ENCODE measurements around the gene MRPL50.

The MRPL50 gene

GRCh38 chr9:101380295-101380694, 18.1 kb downstream of the MRPL50 start:
- Mint-ChIP-seq H3K4me1 (ENCODE audit: low read depth) (no peaks in the 10 kb centered on the region), H3K27ac (no peak overlapping the region), H3K4me3 (no peak overlapping the region), H3K9me3 (peaks cover 8% of the 10 kb centered on the region), H3K27me3 (ENCODE audit: low read depth) (peaks cover 3% of the 10 kb centered on the region), H3K36me3 (ENCODE audit: low read depth) (peaks cover 6% of the 10 kb centered on the region)
- DNase-seq (ENCODE audit: low spot score), result no peak

- no peak for DNase-seq (ENCODE audit: low spot score)
- H3K4me1 Mint-ChIP-seq (ENCODE audit: low read depth), result no peaks in the 10 kb centered on the region
- no peak overlapping the region for H3K4me3 Mint-ChIP-seq
- H3K9me3 Mint-ChIP-seq, result no peaks in the 10 kb centered on the region
- H3K36me3 Mint-ChIP-seq (ENCODE audit: low read depth), result no peaks in the 10 kb centered on the region
- no peak overlapping the region for H3K27ac Mint-ChIP-seq
- H3K27me3 Mint-ChIP-seq (ENCODE audit: low read depth), result peaks cover 3% of the 10 kb centered on the region
These were observed 22.1 kb downstream of the MRPL50 start for GRCh38 chr9:101376111-101376848.

- no peaks in the 10 kb centered on the region for H3K36me3 Mint-ChIP-seq (ENCODE audit: low read depth)
- peaks cover 3% of the 10 kb centered on the region for H3K27me3 Mint-ChIP-seq (ENCODE audit: low read depth)
- DNase-seq (ENCODE audit: low spot score), result no peak
- H3K27ac Mint-ChIP-seq, result no peak overlapping the region
- H3K4me1 Mint-ChIP-seq (ENCODE audit: low read depth), result no peaks in the 10 kb centered on the region
- no peak overlapping the region for H3K4me3 Mint-ChIP-seq
- no peaks in the 10 kb centered on the region for H3K9me3 Mint-ChIP-seq
These were observed 22.9 kb downstream of the MRPL50 start for GRCh38 chr9:101375546-101375945.

GRCh38 chr9:101372327-101373118, 25.9 kb downstream of the MRPL50 start:
- DNase-seq (ENCODE audit: low spot score), result no peak
- Mint-ChIP-seq H3K9me3 (no peaks in the 10 kb centered on the region), H3K4me3 (no peak overlapping the region), H3K36me3 (ENCODE audit: low read depth) (no peaks in the 10 kb centered on the region), H3K4me1 (ENCODE audit: low read depth) (no peaks in the 10 kb centered on the region), H3K27me3 (ENCODE audit: low read depth) (peaks cover 3% of the 10 kb centered on the region), H3K27ac (no peak overlapping the region)

GRCh38 chr9:101371813-101372212, 26.6 kb downstream of the MRPL50 start:
- Mint-ChIP-seq H3K36me3 (ENCODE audit: low read depth) (no peaks in the 10 kb centered on the region), H3K27me3 (ENCODE audit: low read depth) (peaks cover 3% of the 10 kb centered on the region), H3K4me3 (no peak overlapping the region), H3K4me1 (ENCODE audit: low read depth) (no peaks in the 10 kb centered on the region), H3K9me3 (no peaks in the 10 kb centered on the region), H3K27ac (no peak overlapping the region)
- DNase-seq (ENCODE audit: low spot score), result no peak

GRCh38 chr9:101369884-101370531, 28.4 kb downstream of the MRPL50 start:
- no peaks in the 10 kb centered on the region for H3K9me3 Mint-ChIP-seq
- H3K36me3 Mint-ChIP-seq (ENCODE audit: low read depth), result no peaks in the 10 kb centered on the region
- no peak overlapping the region for H3K4me3 Mint-ChIP-seq
- no peak for DNase-seq (ENCODE audit: low spot score)
- H3K27ac Mint-ChIP-seq, result no peak overlapping the region
- H3K4me1 Mint-ChIP-seq (ENCODE audit: low read depth), result no peaks in the 10 kb centered on the region
- H3K27me3 Mint-ChIP-seq (ENCODE audit: low read depth), result no peaks in the 10 kb centered on the region

- H3K36me3 Mint-ChIP-seq (ENCODE audit: low read depth), result no peaks in the 10 kb centered on the region
- no peak for DNase-seq (ENCODE audit: low spot score)
- H3K4me1 Mint-ChIP-seq (ENCODE audit: low read depth), result no peaks in the 10 kb centered on the region
- no peaks in the 10 kb centered on the region for H3K9me3 Mint-ChIP-seq
- no peaks in the 10 kb centered on the region for H3K27me3 Mint-ChIP-seq (ENCODE audit: low read depth)
- no peak overlapping the region for H3K27ac Mint-ChIP-seq
- no peak overlapping the region for H3K4me3 Mint-ChIP-seq
These were observed 29.1 kb downstream of the MRPL50 start for GRCh38 chr9:101369286-101369685.

- Mint-ChIP-seq H3K4me1 (ENCODE audit: low read depth) (no peaks in the 10 kb centered on the region), H3K27ac (no peak overlapping the region), H3K4me3 (no peak overlapping the region), H3K9me3 (no peaks in the 10 kb centered on the region), H3K36me3 (ENCODE audit: low read depth) (no peaks in the 10 kb centered on the region), H3K27me3 (ENCODE audit: low read depth) (no peaks in the 10 kb centered on the region)
- DNase-seq (ENCODE audit: low spot score), result no peak
These were observed 31.1 kb downstream of the MRPL50 start for GRCh38 chr9:101367323-101367722.

- Mint-ChIP-seq H3K27me3 (ENCODE audit: low read depth) (no peaks in the 10 kb centered on the region), H3K9me3 (no peaks in the 10 kb centered on the region), H3K4me3 (no peak overlapping the region), H3K36me3 (ENCODE audit: low read depth) (no peaks in the 10 kb centered on the region), H3K4me1 (ENCODE audit: low read depth) (no peaks in the 10 kb centered on the region), H3K27ac (no peak overlapping the region)
- no peak for DNase-seq (ENCODE audit: low spot score)
These were observed 32.2 kb downstream of the MRPL50 start for GRCh38 chr9:101366038-101366756.

- Mint-ChIP-seq H3K9me3 (no peaks in the 10 kb centered on the region), H3K27me3 (ENCODE audit: low read depth) (no peaks in the 10 kb centered on the region), H3K27ac (no peak overlapping the region), H3K4me1 (ENCODE audit: low read depth) (no peaks in the 10 kb centered on the region), H3K4me3 (no peak overlapping the region), H3K36me3 (ENCODE audit: low read depth) (no peaks in the 10 kb centered on the region)
- DNase-seq (ENCODE audit: low spot score), result no peak
These were observed 33.2 kb downstream of the MRPL50 start for GRCh38 chr9:101365181-101365580.

GRCh38 chr9:101362450-101362849, 36.0 kb downstream of the MRPL50 start:
- Mint-ChIP-seq H3K4me1 (ENCODE audit: low read depth) (no peaks in the 10 kb centered on the region), H3K36me3 (ENCODE audit: low read depth) (no peaks in the 10 kb centered on the region), H3K27ac (no peak overlapping the region), H3K27me3 (ENCODE audit: low read depth) (no peaks in the 10 kb centered on the region), H3K9me3 (no peaks in the 10 kb centered on the region), H3K4me3 (no peak overlapping the region)
- no peak for DNase-seq (ENCODE audit: low spot score)

- H3K27ac Mint-ChIP-seq, result no peak overlapping the region
- no peaks in the 10 kb centered on the region for H3K36me3 Mint-ChIP-seq (ENCODE audit: low read depth)
- no peaks in the 10 kb centered on the region for H3K9me3 Mint-ChIP-seq
- H3K27me3 Mint-ChIP-seq (ENCODE audit: low read depth), result no peaks in the 10 kb centered on the region
- H3K4me1 Mint-ChIP-seq (ENCODE audit: low read depth), result no peaks in the 10 kb centered on the region
- H3K4me3 Mint-ChIP-seq, result no peak overlapping the region
- no peak for DNase-seq (ENCODE audit: low spot score)
These were observed 37.8 kb downstream of the MRPL50 start for GRCh38 chr9:101360647-101361046.

- Mint-ChIP-seq H3K36me3 (ENCODE audit: low read depth) (no peaks in the 10 kb centered on the region), H3K27me3 (ENCODE audit: low read depth) (no peaks in the 10 kb centered on the region), H3K27ac (no peak overlapping the region), H3K4me1 (ENCODE audit: low read depth) (no peaks in the 10 kb centered on the region), H3K4me3 (no peak overlapping the region), H3K9me3 (no peaks in the 10 kb centered on the region)
- DNase-seq (ENCODE audit: low spot score), result no peak
These were observed 38.7 kb downstream of the MRPL50 start for GRCh38 chr9:101359679-101360078.

- no peak for DNase-seq (ENCODE audit: low spot score)
- H3K4me1 Mint-ChIP-seq (ENCODE audit: low read depth), result no peaks in the 10 kb centered on the region
- H3K27ac Mint-ChIP-seq, result no peak overlapping the region
- no peaks in the 10 kb centered on the region for H3K9me3 Mint-ChIP-seq
- H3K27me3 Mint-ChIP-seq (ENCODE audit: low read depth), result no peaks in the 10 kb centered on the region
- no peaks in the 10 kb centered on the region for H3K36me3 Mint-ChIP-seq (ENCODE audit: low read depth)
- no peak overlapping the region for H3K4me3 Mint-ChIP-seq
These were observed 41.8 kb downstream of the MRPL50 start for GRCh38 chr9:101356619-101357018.

All from T-helper 2 cell treated with Interferon-gamma antibody and Interleukin-4, amounts not matched to agents 5 μg/mL and 100 μg/mL, for 36 hours (primary cell).